H1 (cell line): ENCODE measurements around the gene ADK. TPM values are rescaled to one million over a fixed set of nuclear protein-coding genes. Genes with fewer than 3 reads are reported as not detected.
"Not testable (repeated sequence)": the region's sequence is repeated elsewhere in the genome, so short reads cannot be mapped to it uniquely, and the experiment has no call there.

Experiments used
- CTCF ChIA-PET: fragments of 300-600 bp; sonication (Branson Sonifier 250); formaldehyde crosslinking; loops from one replicate; lab custom pipeline; 2021; ENCODE audit not compliant: partially characterized antibody; lab: Charles Lee
- POLR2A ChIA-PET: fragments of 300-600 bp; sonication (Branson Sonifier 250); formaldehyde crosslinking; loops from one replicate; lab custom pipeline; 2021; ENCODE audit warnings: inconsistent platforms; ENCODE audit not compliant: partially characterized antibody; lab: Charles Lee
- DNase-seq, 2 experiments: peaks; one replicate each; pipeline versions ENCODE4 v3.0.0 to v3.0.0-alpha.2; 2010 to 2022; ENCODE audit warnings: low spot score in 2 of 2, low read depth in 1 of 2, mixed read lengths in 1 of 2
- FAIRE-seq: peaks from 2 replicates; lab custom pipeline; 2011; peaks lifted over from hg19 to GRCh38; lab: Jason Lieb, UNC
- H2AFZ ChIP-seq: 2 replicates; pipeline ENCODE4 v1.8.1; 2012; ENCODE audit warnings: low read length, inconsistent platforms
- H2AK5ac ChIP-seq: 2 replicates; pipeline ENCODE4 v1.6.1; 2013; ENCODE audit warnings: low read depth, low read length
- H2BK120ac ChIP-seq: replicated peaks from 2 replicates; pipeline ENCODE3; 2013; ENCODE audit warnings: low read depth, low read length, inconsistent platforms
- H2BK12ac ChIP-seq: 2 replicates; pipeline ENCODE4 v1.6.1; 2013; ENCODE audit warnings: low read depth, low read length
- H2BK15ac ChIP-seq: 2 replicates; pipeline ENCODE4 v1.6.1; 2013; ENCODE audit warnings: low read length
- H2BK20ac ChIP-seq: 2 replicates; pipeline ENCODE4 v1.6.1; 2013; ENCODE audit warnings: low read length
- H2BK5ac ChIP-seq: 2 replicates; pipeline ENCODE4 v1.6.1; 2013; ENCODE audit warnings: low read depth, low read length
- H3K14ac ChIP-seq: 2 replicates; pipeline ENCODE4 v1.6.1; 2013; ENCODE audit warnings: inconsistent platforms; ENCODE audit not compliant: insufficient read length
- H3K18ac ChIP-seq: 2 replicates; pipeline ENCODE4 v1.6.1; 2013; ENCODE audit warnings: low read length; ENCODE audit errors: extremely low read depth
- H3K23ac ChIP-seq: 2 replicates; pipeline ENCODE4 v1.6.1; 2013; ENCODE audit warnings: inconsistent platforms; ENCODE audit not compliant: insufficient read length
- H3K23me2 ChIP-seq: 2 replicates; pipeline ENCODE4 v1.6.1; 2013; ENCODE audit warnings: low read depth, low read length
- H3K27ac ChIP-seq: 2 replicates; pipeline ENCODE4 v1.6.1; 2011; ENCODE audit warnings: low read depth, low read length, inconsistent platforms
- H3K27me3 ChIP-seq, 4 experiments: replicated peaks in 1 of 4; 1 replicate in 1 of 4; 2 replicates in 3 of 4; pipeline versions ENCODE4 v1.6.1 to v1.8.1; 2011 to 2013; ENCODE audit warnings: low read length in 3 of 4, mild to moderate bottlenecking in 3 of 4, inconsistent platforms in 2 of 4, mixed read lengths in 2 of 4, moderate library complexity in 1 of 4; ENCODE audit not compliant: control insufficient read depth in 3 of 4, insufficient read depth in 3 of 4; ENCODE audit errors: extremely low read depth in 1 of 4
- H3K36me3 ChIP-seq, 4 experiments: 2 replicates each; pipeline versions ENCODE4 v1.6.1 to v1.8.1; 2011 to 2013; ENCODE audit warnings: mild to moderate bottlenecking in 4 of 4, low read length in 3 of 4, moderate library complexity in 2 of 4, control low read depth in 1 of 4, inconsistent platforms in 1 of 4; ENCODE audit not compliant: insufficient read depth in 4 of 4, control insufficient read depth in 2 of 4
- H3K4ac ChIP-seq: replicated peaks from 2 replicates; pipeline ENCODE3; 2013; ENCODE audit warnings: low read length, low read depth, mixed read lengths, inconsistent platforms; ENCODE audit not compliant: insufficient read length
- H3K4me1 ChIP-seq, 4 experiments: replicated peaks in 1 of 4; 1 replicate in 1 of 4; 2 replicates in 3 of 4; pipeline versions ENCODE4 v1.6.1 to v1.8.1; 2011 to 2013; ENCODE audit warnings: low read length in 3 of 4, inconsistent platforms in 2 of 4, mixed read lengths in 1 of 4; ENCODE audit not compliant: insufficient read depth in 4 of 4, control insufficient read depth in 3 of 4
- H3K4me2 ChIP-seq, 2 experiments: 2 replicates each; pipeline versions ENCODE4 v1.6.1 to v1.8.1; 2011 to 2013; ENCODE audit warnings: low read depth in 2 of 2, low read length in 2 of 2, control low read depth in 1 of 2, inconsistent platforms in 1 of 2, mild to moderate bottlenecking in 1 of 2; ENCODE audit not compliant: insufficient read depth in 1 of 2
- H3K4me3 ChIP-seq, 4 experiments: fragments of 200-600, 300-600 bp in 1 of 4; sonication (generic), shearing (Covaris generic), sonication (Bioruptor Twin) in 1 of 4; 2 replicates each; pipeline versions ENCODE4 v1.5.1 to v1.8.1; 2011 to 2016; ENCODE audit warnings: low read length in 4 of 4, low read depth in 3 of 4, control low read depth in 2 of 4, inconsistent platforms in 2 of 4, mild to moderate bottlenecking in 2 of 4, mixed read lengths in 1 of 4, moderate library complexity in 1 of 4; ENCODE audit not compliant: insufficient read depth in 2 of 4; ENCODE audit errors: extremely low read depth in 1 of 4
- H3K56ac ChIP-seq: replicated peaks from 2 replicates; pipeline ENCODE3; 2013; ENCODE audit warnings: low read depth, mild to moderate bottlenecking, mixed read lengths, low read length, inconsistent platforms; ENCODE audit not compliant: insufficient read length
- H3K79me1 ChIP-seq: 2 replicates; pipeline ENCODE4 v1.6.1; 2013; ENCODE audit warnings: low read depth, low read length, control low read depth
- H3K79me2 ChIP-seq, 2 experiments: 2 replicates each; pipeline versions ENCODE4 v1.6.1 to v1.8.1; 2012 to 2013; ENCODE audit warnings: low read length in 2 of 2, mild to moderate bottlenecking in 2 of 2, inconsistent platforms in 1 of 2; ENCODE audit not compliant: insufficient read depth in 2 of 2, control insufficient read depth in 1 of 2
- H3K9ac ChIP-seq, 4 experiments: replicated peaks in 1 of 4; 1 replicate in 1 of 4; 2 replicates in 3 of 4; pipeline versions ENCODE4 v1.6.1 to v1.8.1; 2011 to 2013; ENCODE audit warnings: low read depth in 3 of 4, low read length in 3 of 4, control low read depth in 2 of 4, mild to moderate bottlenecking in 2 of 4, moderate library complexity in 2 of 4, inconsistent platforms in 1 of 4; ENCODE audit errors: extremely low read depth in 1 of 4
- H3K9me3 ChIP-seq, 2 experiments: 2 replicates each; pipeline versions ENCODE4 v1.6.1 to v1.8.1; 2012 to 2013; ENCODE audit warnings: mild to moderate bottlenecking in 2 of 2, moderate library complexity in 2 of 2, control low read depth in 1 of 2, inconsistent platforms in 1 of 2, low read depth in 1 of 2, low read length in 1 of 2, mixed read lengths in 1 of 2; ENCODE audit not compliant: insufficient read depth in 2 of 2
- H4K20me1 ChIP-seq, 2 experiments: replicated peaks in 1 of 2; 2 replicates each; pipeline versions ENCODE3 to v1.8.1; 2011 to 2013; ENCODE audit warnings: inconsistent platforms in 2 of 2, low read length in 2 of 2, mild to moderate bottlenecking in 1 of 2; ENCODE audit not compliant: insufficient read depth in 2 of 2, control insufficient read depth in 1 of 2
- H4K5ac ChIP-seq: 2 replicates; pipeline ENCODE4 v1.6.1; 2013; ENCODE audit warnings: low read length, low read depth, mixed read lengths, inconsistent platforms; ENCODE audit not compliant: insufficient read length
- H4K8ac ChIP-seq: 2 replicates; pipeline ENCODE4 v1.8.0; 2013; ENCODE audit warnings: mild to moderate bottlenecking, moderate library complexity, low read length, inconsistent platforms; ENCODE audit not compliant: insufficient read depth; ENCODE audit errors: extremely low read depth
- H4K91ac ChIP-seq: replicated peaks from 2 replicates; pipeline ENCODE3; 2013; ENCODE audit warnings: low read length, mixed read lengths, inconsistent platforms; ENCODE audit not compliant: insufficient read length
- WGBS, 2 experiments: shearing (Covaris generic) in 1 of 2; methylation state at CpG; one replicate each; pipeline versions ENCODE4 v1.1.6 to v1.1.7; 2013 to 2015; ENCODE audit warnings: low lambda C conversion rate in 2 of 2, mixed read lengths in 2 of 2, inconsistent platforms in 1 of 2, low coverage in 1 of 2, missing lambda C conversion rate in 1 of 2; ENCODE audit not compliant: insufficient replicate concordance in 2 of 2, insufficient coverage in 1 of 2, insufficient read length in 1 of 2; ENCODE audit errors: extremely low coverage in 1 of 2, missing lambda C conversion rate in 1 of 2; 5-methylcytosine and 5-hydroxymethylcytosine counted together
- polyA plus RNA-seq, 7 experiments: library from polyadenylated mRNA; depleted of rRNA in 3 of 7; stranded (reverse) in 5 of 7; unstranded in 2 of 7; fragments of >200 nt in 5 of 7; fragments of 200-250 nt in 2 of 7; gene quantifications; 1 replicate in 5 of 7; 2 replicates in 1 of 7; 4 replicates in 1 of 7; pipeline versions ENCODE4 v1.2.1 to v1.2.3, GENCODE V29; 2011 to 2013; ENCODE audit warnings: missing spikeins in 2 of 7, mixed read lengths in 2 of 7
- total RNA-seq: library from RNA; stranded (reverse); fragmentation: NEBNext Ultra II Directional; extraction: Animal tissue kit (Norgen Biotek cat#: 25700); gene quantifications from 2 replicates; pipeline ENCODE4 v1.2.1, GENCODE V29; 2021

Gene ADK
- total and polyA plus RNA-seq, 2 of the 8 experiments (the other 6 are each of a cell fraction or from before 2014, with no cell fraction given), result 12.3 to 42.4 TPM

- WGBS, 2 experiments, result 90% methylated on average over 3 of the region's 4 CpGs; no CpG with 5 or more reads in 1 of the 2 experiments
- H4K8ac ChIP-seq, H3K4me2 ChIP-seq, FAIRE-seq, H4K20me1 ChIP-seq, H3K9me3 ChIP-seq, H3K27me3 ChIP-seq, H3K27ac ChIP-seq, H3K4me3 ChIP-seq, POLR2A ChIA-PET, H3K14ac ChIP-seq, H2BK20ac ChIP-seq, H3K4ac ChIP-seq, H4K91ac ChIP-seq, H4K5ac ChIP-seq, H2BK12ac ChIP-seq, H3K23me2 ChIP-seq, H2BK120ac ChIP-seq, DNase-seq, H2AK5ac ChIP-seq, H3K36me3 ChIP-seq, H3K23ac ChIP-seq, H3K56ac ChIP-seq, H2AFZ ChIP-seq, H3K79me1 ChIP-seq, H2BK5ac ChIP-seq, H2BK15ac ChIP-seq, H3K18ac ChIP-seq, H3K79me2 ChIP-seq, H3K4me1 ChIP-seq, H3K9ac ChIP-seq: not testable (repeated sequence)
- CTCF ChIA-PET, result interaction anchor here (1.0 kb wide), 1 partner anchor 70 kb away, joined by 3 read pairs; no protein-coding TSS in a partner anchor
Measured at GRCh38 chr10:74222467-74222866, 71.4 kb downstream of the ADK start.
